Midbrain (tissue), 1 donor: Measurements from ENCODE around the gene MED13.
"Not testable (repeated sequence)": the region's sequence is repeated elsewhere in the genome, so short reads cannot be mapped to it uniquely, and the experiment has no call there.

Experiments
- DNase-seq: peaks from one replicate; lab custom pipeline; 2025; lab: John Stamatoyannopoulos, UW

Gene MED13

GRCh38 chr17:61907361-61907760, 157.7 kb downstream of the MED13 start:
- no peak for DNase-seq

DNA sequence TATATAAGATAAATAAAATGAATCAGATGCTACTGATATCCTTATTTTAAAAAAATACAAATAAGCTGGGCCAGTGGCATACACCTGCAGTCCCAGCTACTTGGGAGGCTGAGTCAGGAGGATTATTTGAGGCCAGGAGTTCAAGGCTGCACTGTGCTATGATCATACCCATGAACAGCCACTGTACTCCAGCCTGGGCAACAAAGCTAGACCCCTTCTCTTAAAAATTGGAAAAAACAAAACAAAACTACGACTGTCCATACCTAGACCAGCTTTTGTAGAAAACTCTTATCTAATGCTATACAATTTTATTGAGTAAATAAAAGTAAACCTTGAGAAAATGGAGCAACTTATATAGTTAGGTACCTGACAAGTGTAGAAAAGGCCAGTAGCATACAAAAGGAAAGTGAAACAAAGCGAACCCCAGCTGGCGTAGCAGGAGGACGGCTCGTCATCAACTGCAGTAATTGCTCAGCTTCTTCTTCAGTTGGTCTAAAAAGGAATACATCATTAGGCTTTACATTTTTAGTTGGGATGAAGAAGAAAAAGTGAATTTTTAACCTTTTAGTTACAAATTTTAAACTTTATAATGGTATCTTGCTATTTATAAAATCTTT, 160.9 kb downstream of the MED13 start:
- no peak for DNase-seq

DNA sequence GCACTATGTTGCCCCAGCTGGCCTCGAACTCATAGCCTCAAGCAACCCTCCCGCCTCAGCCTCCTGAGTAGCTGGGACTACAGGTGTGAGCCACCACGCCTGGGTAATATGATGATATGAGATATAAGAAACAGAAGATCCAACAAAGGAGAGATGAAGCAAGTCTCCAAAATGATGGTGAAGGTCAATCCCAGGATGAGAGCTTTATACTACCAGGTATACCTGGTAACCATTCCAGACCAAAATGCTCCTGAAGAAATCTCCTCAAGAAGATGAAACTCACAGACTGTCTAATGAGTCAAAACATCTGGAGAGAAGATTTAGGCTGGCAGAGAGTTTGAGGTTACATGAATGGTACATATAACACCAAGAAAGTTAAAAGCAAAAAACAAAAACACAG, 161.8 kb downstream of the MED13 start:
- DNase-seq, result no peak

DNA sequence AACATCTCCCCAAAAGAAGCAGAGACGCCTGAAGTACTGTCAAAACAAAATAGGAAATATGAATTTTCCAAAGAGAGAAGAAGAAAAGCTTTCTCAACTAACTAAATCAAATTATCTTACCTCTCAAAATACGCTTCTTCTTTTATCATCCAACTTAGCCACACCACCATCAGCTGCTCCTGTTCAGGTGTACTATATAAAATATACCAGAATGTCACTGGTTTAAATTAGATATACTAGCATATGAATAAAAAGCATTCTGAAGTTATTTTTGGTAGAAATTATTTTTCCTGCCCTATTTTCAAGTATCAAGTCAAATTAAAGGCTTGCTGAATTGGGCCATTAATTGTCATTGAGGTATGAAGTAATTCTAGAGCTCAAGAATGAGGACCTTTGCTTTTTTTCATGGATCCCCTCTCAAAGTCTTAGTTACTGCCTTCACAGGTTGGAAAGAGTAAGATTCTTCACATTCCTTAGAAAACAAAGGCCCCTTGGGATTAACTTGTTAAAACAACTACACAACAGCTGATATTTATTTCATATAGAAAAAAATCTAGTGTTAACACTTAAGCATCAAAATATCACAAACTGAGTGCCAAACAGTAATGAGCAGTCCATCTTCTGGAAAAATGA, 167.4 kb downstream of the MED13 start:
- DNase-seq, result no peak

GRCh38 chr17:61895391-61895790, 169.7 kb downstream of the MED13 start:
- DNase-seq, result no peak

DNA sequence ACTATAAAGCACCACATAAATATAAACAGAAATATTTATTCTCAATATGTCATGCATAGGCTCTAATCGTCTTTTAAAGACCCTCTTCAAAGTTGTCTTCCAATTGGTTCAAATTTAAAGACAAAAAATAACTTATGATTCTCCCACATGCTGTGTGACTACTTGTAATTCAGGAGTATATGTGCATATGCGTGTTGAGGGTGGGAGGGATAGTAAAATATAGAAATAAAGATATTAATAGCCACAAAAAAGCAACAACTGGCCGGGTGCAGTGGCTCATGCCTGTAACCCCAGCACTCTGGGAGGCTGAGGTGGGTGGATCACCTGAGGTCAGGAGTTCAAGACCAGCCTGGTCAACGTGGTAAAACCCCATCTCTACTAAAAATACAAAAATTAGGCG, 170.8 kb downstream of the MED13 start:
- not testable (repeated sequence) for DNase-seq
